DMS114 treated with DMSO at 0.1 percent for 48 hours (cell line): Measurements from ENCODE around the gene HOXB4.

Experiments
- DNase-seq: peaks from one replicate; lab custom pipeline; 2025; ENCODE audit not compliant: unreplicated experiment; lab: John Stamatoyannopoulos, UW

Gene HOXB4

DNA sequence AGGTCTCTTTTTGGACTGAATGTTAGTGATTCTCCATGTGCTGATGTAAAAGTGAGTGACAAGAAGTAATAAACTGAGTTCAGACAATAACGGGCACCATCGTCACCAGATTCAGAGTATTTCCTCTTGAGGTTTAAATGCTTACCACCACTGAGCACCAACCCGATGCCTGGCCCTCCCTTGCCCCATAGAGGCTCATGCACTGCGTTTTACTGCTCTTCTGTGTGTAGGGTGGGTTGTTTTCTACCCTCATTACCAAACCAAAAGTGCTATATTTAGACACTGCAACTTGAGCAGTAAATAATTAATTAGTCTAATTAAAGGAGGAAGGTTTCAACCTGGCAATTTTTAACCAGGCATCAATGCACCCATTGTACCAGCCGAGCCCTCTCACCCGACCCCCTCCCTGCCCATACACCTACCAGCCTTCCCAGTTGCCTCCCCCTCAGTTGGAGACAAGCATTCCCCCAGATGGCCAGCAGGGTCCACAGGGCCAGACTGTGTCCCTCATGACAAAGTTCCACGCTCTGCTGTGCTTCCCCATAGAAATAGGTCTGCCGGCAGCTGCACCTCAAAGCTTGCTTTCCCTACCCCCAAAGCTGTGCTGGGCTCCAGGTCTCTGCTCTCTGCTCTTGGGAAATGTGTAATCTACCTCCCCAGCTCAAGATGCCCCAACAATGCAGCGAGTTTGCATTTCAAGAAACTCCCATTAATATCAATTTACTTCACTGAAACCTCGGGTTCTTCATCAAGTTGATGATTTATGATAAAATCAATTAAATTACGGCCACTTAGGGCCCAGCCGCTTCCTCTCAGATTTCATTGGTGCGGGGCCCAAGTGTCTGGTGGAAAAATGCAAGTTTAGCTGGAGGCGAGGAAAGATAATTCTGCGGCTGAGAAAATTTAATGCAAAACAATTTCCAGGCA, 16.0 kb downstream of the HOXB4 start:
- DNase-seq = no peak

DNA sequence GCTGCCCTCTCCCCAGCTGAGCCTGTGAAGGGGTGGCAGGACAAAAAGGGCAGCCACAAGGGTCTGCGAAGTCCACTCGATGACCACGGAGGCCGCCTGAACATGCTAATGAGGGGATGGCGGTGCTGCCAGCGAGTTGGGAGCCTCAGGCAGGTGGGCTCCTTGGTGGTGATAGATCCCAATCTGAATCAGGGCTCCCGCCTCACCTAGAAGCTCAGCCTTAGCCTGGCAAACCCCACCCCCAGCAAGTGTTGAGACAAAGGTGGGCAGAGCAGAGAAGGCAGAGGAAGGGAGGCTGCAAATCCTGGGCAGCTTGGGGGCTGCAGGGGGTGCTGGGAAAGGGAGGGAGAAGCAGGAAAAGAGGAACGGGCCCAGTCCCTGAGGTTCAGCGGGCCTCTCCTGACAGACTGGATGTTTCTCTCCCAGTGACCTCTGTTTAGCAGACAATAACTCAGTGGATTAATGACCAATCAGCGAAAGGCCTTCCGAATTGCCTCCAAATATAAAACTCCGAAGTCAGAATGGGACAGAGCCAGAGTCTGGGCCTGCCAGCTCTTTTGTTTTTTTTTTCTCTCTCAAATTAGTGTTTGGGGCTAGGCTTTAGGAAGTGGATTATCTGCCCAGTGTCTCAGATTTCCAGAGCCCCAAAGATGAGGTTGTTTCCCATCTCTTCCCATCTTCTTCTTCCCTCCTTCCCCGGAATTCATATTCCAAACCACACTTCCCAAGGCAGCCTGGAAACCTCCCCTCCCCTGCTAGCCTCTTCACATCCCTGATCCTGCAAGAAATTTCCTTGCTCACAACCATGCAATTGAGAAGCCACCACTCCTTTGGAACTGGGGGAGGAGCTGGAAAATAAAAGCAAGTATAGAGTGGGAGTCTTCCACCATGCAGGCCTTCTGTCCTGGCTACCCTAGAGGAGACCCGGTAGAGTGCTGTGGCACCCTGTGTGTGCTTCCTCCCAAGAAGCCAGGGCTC, 18.0 kb downstream of the HOXB4 start:
- no peak for DNase-seq

DNA sequence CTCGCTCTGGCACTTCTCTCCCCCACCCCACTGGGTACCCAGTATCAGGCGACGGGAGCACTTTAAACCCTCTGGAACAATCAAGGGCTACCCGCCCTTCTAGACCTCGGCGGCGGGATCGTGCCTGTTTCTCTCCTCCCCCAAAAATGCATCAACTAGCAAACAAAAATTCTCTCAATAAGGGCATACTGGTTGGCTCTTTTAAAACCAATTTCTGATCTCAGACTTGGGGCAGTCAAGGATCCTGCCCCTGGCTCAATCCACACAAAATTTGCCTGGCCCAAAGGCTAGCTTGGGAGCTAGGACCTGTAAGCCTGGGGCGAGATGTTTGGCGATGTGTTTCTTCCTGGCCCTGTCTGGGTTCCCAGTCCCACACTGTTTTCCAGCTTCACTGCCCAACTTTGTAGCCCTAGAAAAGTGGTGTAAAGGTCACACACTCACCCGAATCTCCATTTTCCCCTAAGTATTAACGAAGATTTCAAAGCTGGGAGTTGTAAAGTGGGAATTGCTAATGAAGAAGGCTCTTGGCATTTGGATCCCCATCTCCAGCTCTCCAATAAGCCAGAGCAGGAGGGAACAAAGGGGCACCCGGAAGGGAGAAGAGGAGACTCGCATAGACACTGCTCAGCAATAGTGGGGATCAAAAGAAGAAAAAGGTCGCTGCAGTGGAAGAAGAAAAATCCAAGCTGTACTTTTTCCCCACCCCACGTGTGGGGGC, 18.9 kb downstream of the HOXB4 start:
- no peak for DNase-seq

DNA sequence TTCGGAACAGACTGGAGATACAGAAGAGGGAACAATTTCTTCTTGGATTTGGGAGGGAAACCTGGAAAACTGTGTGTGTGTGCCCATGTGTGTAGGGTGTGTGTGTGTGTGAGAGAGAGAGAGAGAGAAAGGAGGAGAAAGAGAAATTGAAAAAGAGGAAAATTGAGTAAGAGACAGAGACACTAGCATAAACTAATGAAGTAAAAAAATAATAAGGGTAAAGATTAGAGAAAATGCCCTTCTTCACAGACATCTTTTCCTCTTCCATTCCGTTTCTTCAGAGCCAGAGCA, 19.4 kb downstream of the HOXB4 start:
- no peak for DNase-seq

DNA sequence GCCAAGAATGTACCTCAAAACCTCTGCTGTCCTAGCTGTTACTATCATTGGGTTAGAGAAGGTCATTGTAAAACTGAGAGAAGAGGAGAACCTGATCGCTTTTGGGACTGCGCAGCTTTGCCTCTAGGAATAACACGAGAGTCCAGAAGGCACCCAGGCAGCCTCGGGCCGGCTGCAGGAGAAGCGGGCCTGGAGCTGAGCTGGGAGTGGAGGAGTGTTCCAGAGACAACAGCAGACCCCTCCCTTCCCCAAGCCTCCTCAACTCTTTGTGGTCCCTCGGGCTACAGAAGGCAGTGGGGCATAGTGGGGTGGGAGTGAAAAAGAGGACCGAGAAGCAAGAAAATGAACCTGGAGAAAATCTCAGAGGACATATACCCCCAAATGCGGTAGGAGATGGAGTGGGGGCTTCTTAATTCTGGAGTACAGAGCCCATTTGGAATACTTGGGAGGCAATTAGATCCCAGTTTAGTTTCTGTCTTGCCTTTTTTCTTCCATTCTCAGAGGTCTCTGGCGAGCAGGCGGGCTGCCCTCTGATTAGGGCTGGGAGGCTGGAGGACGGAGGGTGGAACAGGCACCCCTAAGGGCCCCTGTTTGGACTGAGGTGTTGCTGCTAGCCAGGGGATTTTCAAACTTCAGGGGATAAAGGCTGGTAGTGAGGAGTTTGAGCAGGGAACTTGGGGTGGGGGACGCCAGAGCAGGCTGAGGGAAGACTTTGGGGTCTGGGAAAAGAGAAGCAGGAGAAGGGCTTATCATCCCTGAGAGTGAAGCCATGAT, 19.9 kb downstream of the HOXB4 start:
- no peak for DNase-seq

DNA sequence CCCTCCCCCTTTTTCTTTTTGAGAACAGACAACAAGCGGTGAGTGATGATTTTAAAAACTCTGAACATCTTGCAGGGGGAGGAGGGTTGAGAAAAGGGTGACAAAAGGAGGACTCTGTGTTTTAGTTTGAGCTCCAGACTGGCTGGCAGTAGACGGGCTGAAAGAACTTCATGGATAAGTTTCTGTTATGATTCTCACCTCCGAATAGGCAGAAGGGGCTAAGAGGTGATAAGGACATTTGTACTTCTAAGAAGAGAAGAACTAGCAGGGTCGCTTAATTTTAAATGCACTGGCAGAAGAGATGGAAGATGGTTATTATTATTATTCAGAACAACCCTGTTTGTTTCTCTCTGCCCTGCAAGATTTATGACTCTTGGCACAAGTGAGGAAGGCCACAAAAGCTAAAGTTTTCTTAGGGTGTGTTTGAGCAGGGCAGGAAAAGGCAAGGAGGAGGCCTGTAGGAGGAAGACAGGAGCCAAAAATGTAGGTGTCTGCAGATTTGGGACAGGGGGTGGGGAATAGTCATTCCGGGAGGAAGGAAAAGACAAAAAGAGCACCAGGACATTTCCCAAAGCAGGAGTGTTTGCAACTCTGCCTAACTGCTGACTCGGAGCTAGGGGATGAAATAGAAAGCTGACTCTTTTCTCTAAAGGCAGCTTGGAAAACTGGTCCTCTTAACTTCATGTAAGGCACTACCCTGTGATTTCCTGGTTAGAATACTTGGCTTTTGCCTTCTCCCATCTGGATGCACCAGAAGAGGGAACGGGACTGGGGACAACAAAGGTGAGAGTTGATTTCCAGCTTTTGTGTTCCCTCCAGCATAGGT, 21.4 kb downstream of the HOXB4 start:
- no peak for DNase-seq

DNA sequence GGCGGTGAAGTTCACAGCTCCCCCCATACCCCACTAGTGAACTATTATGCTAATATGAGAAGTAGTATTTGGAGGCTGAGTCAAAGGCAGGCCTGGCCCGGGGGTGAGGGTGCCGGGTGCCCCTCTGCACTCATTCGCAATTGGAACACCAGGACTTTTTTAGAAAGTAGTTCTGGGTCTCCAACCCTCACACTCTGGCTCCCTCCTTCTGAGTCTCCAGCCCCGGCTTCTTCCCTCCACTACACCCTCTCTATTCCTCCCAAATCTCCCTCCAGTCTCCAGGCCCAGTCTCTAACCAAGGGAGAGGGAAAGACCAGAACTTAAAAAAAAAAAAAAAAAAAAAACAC, 21.9 kb downstream of the HOXB4 start:
- no peak for DNase-seq

DNA sequence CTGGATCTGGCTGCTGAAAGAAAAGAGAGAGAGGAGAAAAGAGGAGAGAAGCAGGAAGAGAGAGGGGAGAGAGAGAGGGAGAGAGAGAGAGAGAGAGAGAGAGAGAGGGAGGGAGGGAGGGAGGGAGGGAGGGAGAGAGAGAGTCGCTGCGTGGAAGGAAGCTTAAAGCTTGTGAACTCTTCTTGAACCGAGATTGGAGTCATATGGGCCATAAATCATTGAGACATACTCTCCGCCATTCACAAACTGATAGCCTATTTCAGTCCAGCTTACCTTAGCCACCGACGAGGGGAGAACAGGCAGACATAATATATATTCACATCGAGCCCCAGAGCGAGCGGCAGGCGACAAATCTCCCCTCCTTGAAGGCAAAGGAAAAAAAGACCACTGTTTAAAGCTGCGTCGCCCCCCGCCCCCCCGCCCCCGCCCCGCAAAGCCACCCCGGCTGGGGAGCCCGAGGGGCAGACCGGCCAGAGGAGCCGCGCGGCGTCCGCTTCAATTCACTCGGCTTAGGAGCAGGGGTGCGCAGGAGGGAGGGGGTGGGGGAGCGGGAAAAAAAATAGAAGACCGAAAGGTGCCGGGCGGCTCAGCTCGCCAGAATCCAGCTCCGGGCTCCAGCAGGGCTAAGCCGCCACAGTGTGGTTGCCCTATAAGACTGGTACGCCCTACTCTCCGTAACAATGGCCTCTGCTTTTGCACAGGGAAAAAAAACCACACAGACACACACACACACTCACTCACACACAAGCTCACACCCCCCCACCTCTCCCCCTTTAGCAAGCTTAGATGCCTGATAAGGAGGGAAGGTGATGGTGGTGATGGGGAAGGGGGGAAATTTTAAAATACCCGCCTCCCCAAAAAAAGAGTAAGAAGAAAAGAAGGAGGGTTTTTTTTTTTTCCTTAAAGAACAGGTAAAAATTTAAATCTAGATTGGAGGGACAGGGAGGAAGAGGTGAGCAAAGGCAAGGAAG, 22.6 kb downstream of the HOXB4 start:
- DNase-seq = peak; percentile 50

DNA sequence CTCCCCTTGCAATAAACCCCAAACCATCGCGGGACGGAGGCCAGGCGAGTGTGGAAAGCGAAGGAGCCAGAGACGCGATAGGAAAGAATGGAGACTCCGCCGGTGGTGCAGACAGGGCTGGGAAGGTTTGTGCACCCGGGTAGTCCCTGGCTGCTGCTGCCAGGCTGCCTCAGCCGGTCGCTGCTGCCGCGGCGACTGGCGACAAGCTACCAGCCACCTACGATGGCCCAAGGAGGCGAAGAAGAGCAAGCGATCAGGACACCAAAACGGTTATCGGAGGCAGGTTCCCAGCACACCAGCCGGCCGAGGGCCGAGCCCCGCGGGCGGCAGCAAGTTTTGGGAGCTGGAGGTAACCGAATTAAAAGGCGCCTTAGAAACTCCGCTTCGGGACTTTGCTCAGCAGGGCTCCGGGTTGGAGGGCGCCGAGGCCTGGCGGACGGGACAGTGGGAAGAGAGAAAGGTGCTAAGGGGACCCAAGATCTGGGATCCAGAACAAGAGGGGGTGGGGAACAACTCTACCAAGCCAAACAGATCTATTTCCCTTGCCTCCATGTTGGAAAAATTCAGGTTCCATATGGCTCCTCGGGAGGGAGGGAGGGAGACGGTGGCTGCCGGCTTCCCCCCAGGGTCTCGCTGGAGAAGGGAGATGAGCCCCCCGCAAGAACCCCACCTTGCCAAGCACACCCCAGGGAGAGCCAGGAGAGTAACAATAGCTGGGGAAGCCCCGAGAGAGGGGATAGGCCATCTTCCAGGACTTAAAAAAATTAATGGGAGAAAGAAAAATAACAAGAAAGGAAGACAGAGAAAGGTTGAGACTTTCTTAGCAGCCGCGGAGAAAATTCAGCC, 23.5 kb downstream of the HOXB4 start:
- no peak for DNase-seq

DNA sequence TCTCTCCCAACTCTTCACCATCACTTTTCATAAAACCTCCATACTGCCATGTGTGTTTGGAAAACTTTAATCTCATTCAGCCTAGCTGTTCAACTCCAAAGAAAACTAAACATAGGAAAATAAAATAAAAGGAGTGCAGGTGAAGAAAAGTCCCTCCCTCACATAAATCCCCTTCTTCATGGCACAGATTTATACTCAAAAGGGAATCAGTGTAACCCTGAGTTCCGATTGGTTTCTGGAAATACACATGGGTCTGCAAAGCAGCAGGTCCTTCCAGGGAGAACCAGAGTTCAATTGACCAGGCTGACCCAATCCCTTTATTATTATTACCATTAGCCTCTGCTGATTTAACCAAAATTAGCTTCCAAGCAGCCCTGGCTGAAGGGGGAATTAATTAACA, 24.3 kb downstream of the HOXB4 start:
- DNase-seq = no peak

DNA sequence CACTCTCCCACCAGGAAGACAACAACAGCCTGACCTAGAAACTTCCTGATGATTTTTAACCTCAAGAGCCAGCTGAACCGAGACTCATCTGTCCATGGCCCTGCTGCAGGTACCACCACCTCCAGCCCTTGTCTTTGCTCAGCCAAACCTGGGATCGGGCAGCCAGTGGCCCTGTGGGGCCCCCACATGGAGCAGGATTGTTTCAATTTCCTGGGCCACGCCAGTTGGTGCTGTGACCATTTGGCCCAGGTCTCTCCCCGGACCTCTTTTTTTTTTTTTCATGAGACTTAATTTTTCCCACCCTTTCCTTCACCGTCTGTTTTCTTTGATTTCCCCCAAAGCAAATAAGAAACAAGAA, 25.0 kb downstream of the HOXB4 start:
- no peak for DNase-seq

DNA sequence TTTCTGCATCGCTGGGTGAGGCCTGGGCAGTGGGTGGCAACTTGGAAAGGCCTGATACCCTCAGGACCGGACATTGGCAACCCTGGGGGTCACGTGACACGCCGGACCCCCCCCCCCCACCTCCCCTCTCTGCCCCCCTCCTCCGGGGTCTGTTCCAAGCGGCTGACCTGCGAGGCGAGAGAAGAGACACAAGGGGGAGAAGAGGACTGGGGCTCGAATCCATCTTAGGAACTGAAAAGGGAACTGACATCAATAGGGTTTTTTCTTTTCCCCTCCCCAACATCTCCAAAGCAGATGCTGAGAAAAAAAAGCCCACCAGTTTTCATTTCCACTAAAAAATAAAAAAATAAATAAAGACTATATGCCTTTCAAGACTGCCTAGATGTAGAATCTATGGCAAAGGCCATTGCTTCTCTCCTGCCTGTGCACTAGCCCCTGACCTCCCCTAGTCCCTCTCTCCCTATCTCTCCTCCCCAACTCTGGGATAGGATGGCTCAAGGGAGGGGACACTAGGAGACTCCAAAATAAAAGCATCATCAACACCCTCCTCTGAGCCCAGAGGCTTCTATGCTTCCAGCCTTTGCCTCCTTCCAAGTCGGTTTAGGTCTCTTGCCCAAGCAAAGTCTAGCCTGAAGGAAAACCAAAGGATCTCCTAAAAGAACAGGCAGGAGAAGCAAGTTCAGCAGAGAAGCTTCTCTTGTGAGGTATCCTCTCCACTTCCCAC, 25.5 kb downstream of the HOXB4 start:
- DNase-seq = no peak

DNA sequence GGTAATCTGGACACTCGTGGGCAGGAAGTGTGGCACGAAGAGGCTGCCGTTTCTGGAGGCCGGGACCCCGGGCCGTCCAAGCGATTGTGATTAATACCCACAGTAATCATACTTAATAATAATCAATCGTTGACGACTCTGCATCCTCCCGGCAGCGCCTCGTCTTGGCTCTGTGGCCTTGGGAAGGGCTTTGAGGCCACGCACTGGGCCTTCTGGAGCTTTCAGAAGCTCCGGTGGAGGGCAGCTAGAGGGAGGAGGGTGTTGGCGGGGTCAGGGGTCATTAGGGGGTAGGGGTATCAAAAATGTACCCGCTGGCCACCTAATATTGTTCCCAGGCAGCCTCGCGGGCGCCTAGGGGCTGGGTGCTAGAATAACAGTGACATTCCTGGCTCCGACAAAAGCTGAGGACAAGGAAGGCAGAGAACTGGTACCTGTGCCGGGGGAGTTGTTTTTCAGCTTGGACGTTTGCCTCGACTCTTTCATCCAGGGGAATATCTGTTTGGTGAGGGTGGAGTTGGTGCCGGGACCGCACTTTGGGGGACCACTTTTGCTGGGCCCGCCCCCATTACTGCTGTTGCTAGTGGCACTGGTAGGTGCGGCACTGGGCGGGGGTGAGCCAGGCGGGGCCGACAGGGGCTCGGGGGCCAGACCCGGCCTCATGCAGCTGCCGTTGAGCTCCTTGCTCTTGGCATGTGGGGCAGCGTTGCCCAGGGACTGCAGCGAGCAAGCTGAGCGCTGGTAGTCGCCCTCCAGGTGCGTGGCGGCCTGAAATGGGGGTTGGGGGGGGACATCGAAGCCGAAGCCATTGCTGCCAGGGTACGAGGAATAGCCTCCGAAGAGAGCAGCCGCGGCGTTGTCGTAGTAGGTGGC, 26.3 kb downstream of the HOXB4 start:
- DNase-seq = no peak

DNA sequence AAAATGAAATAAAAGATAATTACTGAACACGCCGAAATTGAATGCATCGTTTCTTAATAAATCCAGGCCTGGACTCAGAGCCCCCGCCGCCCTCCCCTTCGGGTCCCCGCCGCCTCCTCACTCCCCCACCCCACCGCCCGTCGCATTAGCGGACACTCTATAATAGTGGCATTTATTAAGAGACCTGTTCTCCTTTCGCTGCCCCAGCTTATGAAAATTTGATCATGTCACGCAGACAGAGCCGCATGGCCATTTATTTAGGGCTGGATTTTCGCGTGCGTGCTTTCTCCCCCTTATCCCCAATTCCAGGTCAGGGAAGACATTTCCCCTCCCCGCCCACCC, 27.0 kb downstream of the HOXB4 start:
- no peak for DNase-seq

DNA sequence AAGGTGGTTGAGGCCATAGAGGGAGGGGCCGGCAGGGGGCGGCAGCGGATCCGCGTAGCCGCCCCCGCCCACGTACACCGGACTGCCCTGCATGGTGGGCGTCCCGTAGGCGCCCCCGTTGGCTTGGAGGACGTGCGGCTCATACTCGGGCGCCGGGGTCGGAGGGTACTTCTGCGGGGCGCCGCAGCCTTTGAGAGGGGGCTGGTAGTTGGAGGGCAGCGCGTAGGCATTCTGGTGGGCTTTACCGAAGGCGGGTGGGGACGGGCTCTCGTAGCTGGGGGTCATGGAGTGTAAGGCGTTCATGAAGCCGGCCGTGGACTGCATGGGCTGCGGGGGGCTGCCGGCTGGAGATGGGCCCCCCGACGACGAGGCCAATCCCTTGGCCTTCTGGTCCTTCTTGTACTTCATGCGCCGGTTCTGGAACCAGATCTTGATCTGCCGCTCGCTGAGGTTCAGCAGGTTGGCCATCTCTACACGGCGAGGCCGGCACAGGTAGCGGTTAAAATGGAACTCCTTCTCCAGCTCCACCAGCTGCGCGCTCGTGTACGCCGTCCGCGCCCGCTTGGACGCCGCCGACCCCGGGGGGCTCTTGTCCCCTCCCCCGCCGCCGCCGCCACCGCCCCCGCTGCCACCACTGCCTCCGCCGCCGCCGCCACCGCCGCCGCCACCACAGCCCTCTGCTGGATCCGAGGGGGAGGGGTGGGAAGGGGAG, 27.5 kb downstream of the HOXB4 start:
- DNase-seq = no peak
